Measurements from ENCODE around the gene GSTM4. TPM values are rescaled to one million over a fixed set of nuclear protein-coding genes. Genes with fewer than 3 reads are reported as not detected.
A peak's percentile ranks its signal among the peaks of the same experiment; 100 is the strongest.
"Not testable (repeated sequence)": the region's sequence is repeated elsewhere in the genome, so short reads cannot be mapped to it uniquely, and the experiment has no call there.

Gene GSTM4
- total RNA-seq, 1 experiment from 2014 or later = 38.8 TPM

GRCh38 chr1:109685399-109685798 lies 29.5 kb downstream of the GSTM4 start:
- DNase-seq = peak in 1 of 2 experiments; percentile 42
- POLR2A ChIA-PET (ENCODE audit: unreplicated experiment); H3K9me3 ChIP-seq (ENCODE audit: insufficient read depth, low read depth); BruUV-seq (replicated peaks); H3K27ac ChIP-seq; H3K4me2 ChIP-seq; CTCF ChIA-PET; H3F3A ChIP-seq (ENCODE audit: insufficient read depth, low read depth); H3K9me2 ChIP-seq (ENCODE audit: insufficient read depth); H4K20me1 ChIP-seq (ENCODE audit: insufficient read depth); H2AFZ ChIP-seq; intact Hi-C loops (cut with micrococcal nuclease; ENCODE audit: unreplicated experiment); H3K27me3 ChIP-seq (ENCODE audit: insufficient read depth, low read depth); H3K4me1 ChIP-seq (replicated peaks; ENCODE audit: insufficient read depth); H3K79me2 ChIP-seq (ENCODE audit: low read depth); H3K36me3 ChIP-seq (ENCODE audit: low read depth); H3K4me3 ChIP-seq: not testable (repeated sequence)

GRCh38 chr1:109685890-109686289 lies 30.0 kb downstream of the GSTM4 start:
- intact Hi-C loops (cut with micrococcal nuclease; ENCODE audit: unreplicated experiment); H3K36me3 ChIP-seq (ENCODE audit: low read depth); H3K79me2 ChIP-seq (ENCODE audit: low read depth); H3K27ac ChIP-seq; H3K4me2 ChIP-seq; H3K9me2 ChIP-seq (ENCODE audit: insufficient read depth); H3K4me3 ChIP-seq; CTCF ChIA-PET; BruUV-seq (replicated peaks); H2AFZ ChIP-seq; H3K9me3 ChIP-seq (ENCODE audit: insufficient read depth, low read depth); H4K20me1 ChIP-seq (ENCODE audit: insufficient read depth); DNase-seq; H3K27me3 ChIP-seq (ENCODE audit: insufficient read depth, low read depth); H3K4me1 ChIP-seq (replicated peaks; ENCODE audit: insufficient read depth); H3F3A ChIP-seq (ENCODE audit: insufficient read depth, low read depth); POLR2A ChIA-PET (ENCODE audit: unreplicated experiment): not testable (repeated sequence)

DNA sequence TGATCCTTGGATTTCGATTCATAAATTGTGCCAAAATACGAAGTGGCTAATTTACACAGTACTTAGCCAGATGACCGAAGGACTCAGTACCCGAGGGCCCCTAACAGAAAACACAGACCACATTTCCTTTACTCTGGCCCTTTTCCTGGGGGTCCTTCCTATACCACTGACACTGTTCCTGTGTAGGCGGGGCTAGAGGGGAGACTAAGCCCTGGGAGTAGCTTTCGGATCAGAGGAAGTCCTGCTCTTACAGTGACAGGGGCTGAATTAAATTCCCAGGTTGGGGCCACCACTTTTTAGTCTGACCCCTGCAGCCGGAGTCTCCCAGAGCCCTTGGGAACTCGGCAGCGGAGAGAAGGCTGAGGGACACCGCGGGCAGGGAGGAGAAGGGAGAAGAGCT lies 31.2 kb downstream of the GSTM4 start:
- H3K79me2 ChIP-seq (ENCODE audit: low read depth); H3K36me3 ChIP-seq (ENCODE audit: low read depth); H3K4me1 ChIP-seq (replicated peaks; ENCODE audit: insufficient read depth); CTCF ChIA-PET; H3K9me3 ChIP-seq (ENCODE audit: insufficient read depth, low read depth); H3K27me3 ChIP-seq (ENCODE audit: insufficient read depth, low read depth); intact Hi-C loops (cut with micrococcal nuclease; ENCODE audit: unreplicated experiment); H4K20me1 ChIP-seq (ENCODE audit: insufficient read depth); H3K4me2 ChIP-seq; H3K4me3 ChIP-seq; H3K9me2 ChIP-seq (ENCODE audit: insufficient read depth); H2AFZ ChIP-seq; H3F3A ChIP-seq (ENCODE audit: insufficient read depth, low read depth); BruUV-seq (replicated peaks); POLR2A ChIA-PET (ENCODE audit: unreplicated experiment); H3K27ac ChIP-seq; DNase-seq: not testable (repeated sequence)

DNA sequence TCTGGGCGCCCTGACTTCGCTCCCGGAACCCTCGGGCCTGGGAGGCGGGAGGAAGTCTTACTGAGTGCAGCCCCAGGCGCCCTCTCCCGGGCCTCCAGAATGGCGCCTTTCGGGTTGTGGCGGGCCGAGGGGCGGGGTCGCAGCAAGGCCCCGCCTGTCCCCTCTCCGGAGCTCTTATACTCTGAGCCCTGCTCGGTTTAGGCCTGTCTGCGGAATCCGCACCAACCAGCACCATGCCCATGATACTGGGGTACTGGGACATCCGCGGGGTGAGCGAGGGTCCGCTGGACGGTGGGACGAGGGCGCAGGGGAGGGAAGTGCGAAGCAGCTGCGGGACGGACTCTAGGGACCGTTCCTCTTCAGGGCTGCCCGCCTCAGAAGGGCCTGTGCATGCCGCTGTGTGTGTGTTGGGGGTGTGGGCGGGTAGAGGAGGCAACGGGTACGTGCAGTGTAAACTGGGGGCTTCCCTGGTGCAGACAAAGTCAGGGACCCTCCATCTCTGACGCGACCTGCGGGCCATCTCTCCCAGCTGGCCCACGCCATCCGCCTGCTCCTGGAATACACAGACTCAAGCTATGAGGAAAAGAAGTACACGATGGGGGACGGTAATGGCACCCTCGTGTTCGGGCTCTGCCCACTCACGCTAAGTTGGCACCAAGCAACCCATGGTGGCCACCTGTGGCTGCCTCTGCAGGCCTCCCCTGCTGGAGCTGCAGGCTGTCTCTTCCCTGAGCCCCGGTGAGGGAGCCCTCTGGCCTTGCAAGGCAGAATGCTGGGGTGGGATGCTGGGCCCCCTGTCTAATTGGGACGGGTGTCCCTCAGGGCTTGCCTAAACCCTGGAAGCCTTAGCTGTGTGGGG lies 32.0 kb downstream of the GSTM4 start, which contains the start of gene GSTM1:
TSS of gene GSTM1 (plus strand) at position 177 of the 859 bp plus-strand sequence. CDS start at position 234, 57 bp downstream.
- Histone ChIP-seq H3K4me2 (no peak within 1 kb of the TSS), H3K27ac (no peak within 1 kb of the TSS), H3K36me3 (ENCODE audit: low read depth) (no peaks in the 10 kb centered on the region), H3K4me1 (replicated peaks; ENCODE audit: insufficient read depth) (no peaks in the 10 kb centered on the region), H3K79me2 (ENCODE audit: low read depth) (no peaks in the 10 kb centered on the region), H3K9me3 (ENCODE audit: insufficient read depth, low read depth) (no peaks in the 10 kb centered on the region), H3F3A (ENCODE audit: insufficient read depth, low read depth) (no peaks in the 10 kb centered on the region), H3K9me2 (ENCODE audit: insufficient read depth) (no peaks in the 10 kb centered on the region), H4K20me1 (ENCODE audit: insufficient read depth) (no peaks in the 10 kb centered on the region), H2AFZ (no peak within 1 kb of the TSS), H3K27me3 (ENCODE audit: insufficient read depth, low read depth) (no peaks in the 10 kb centered on the region), H3K4me3 (no peak within 1 kb of the TSS)
- TF ChIP-seq CTCF (conservative IDR thresholded peaks at IDR 0.05) = no peak
- DNase-seq = no peak
- CTCF ChIA-PET = no interaction called here
- intact Hi-C loops (cut with micrococcal nuclease; ENCODE audit: unreplicated experiment) = no loop called here
- POLR2A ChIA-PET (ENCODE audit: unreplicated experiment) = no interaction called here
- no TSS peak for BruUV-seq (replicated peaks)

Measured in PC-9 (cell line).